Endothelial cell of umbilical vein (primary cell): ENCODE measurements around the gene ENTREP1.

Experiments
- CTCF ChIP-seq, 2 donors: IDR thresholded peaks; 1 replicate in 1 of 2; 2 replicates in 1 of 2; pipeline ENCODE4 v1.5.1; 2011; ENCODE audit warnings: low read length in 2 of 2, mild to moderate bottlenecking in 2 of 2, moderate library complexity in 2 of 2, control low read depth in 1 of 2, inconsistent platforms in 1 of 2, low read depth in 1 of 2; ENCODE audit not compliant: insufficient read depth in 1 of 2; ENCODE audit errors: extremely low read depth in 1 of 2
- FOS ChIP-seq: IDR thresholded peaks from 2 replicates; pipeline ENCODE4 v1.6.1; 2011; ENCODE audit warnings: mild to moderate bottlenecking, low read length, moderate library complexity, borderline replicate concordance; ENCODE audit not compliant: insufficient read depth
- POLR2A ChIP-seq: IDR thresholded peaks from 2 replicates; pipeline ENCODE4 v1.6.1; 2012; ENCODE audit warnings: low read depth, mild to moderate bottlenecking, control low read depth, low read length

DNA sequence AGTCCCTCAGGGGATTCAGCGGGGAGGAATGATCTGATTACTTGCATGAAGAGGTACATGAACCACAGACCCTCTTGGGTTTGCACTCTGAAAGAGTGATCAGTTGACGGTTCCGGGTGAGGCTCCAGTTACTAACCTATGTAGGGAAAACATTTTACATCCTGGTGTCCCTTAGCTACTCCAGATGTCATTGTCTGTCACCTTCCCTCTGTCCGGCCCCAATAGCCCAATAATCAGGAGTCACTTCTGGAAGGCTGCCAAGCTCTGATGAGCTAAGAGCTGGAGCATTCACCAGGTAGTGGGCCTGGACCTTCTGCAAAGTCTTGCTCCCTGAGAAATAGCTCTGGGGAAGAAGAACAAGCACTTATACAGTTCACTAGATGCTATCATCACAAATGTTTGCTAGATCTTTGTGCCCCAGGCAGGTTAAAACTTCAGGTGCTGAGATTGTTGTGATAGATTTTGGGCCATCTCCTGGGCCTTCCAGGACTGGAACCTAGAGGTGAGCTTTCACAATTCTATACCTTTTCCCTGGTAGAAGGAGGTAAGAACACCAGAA is 64.5 kb downstream of the ENTREP1 start:
- TF ChIP-seq CTCF (IDR thresholded peaks at IDR 0.05; ENCODE audit: extremely low read depth in 1 of 2, insufficient read depth in 1 of 2, low read depth in 1 of 2, low read length in 2 of 2) = no peak
- TF ChIP-seq FOS = no peak
- no peak for TF ChIP-seq POLR2A
